Gastrocnemius medialis (tissue), 4 donors: ENCODE results near the gene GRM5.

Source experiments
- POLR2A ChIP-seq, 2 donors: fragments of 450-650 bp; IDR thresholded peaks; one replicate each; pipeline ENCODE4 v1.6.1; 2017; ENCODE audit warnings: antibody characterized with exemption in 2 of 2, mild to moderate bottlenecking in 2 of 2, moderate library complexity in 2 of 2
- TF ChIP-seq, protein P1 (sequence below), 5 experiments: fragments of 450-650 bp in 3 of 5; fragments of 200-600 bp in 2 of 5; sonication (generic) in 2 of 5; IDR thresholded peaks in 4 of 5; conservative IDR thresholded peaks in 1 of 5; 1 replicate in 4 of 5; 2 replicates in 1 of 5; pipeline ENCODE4 v1.5.1; 2016 to 2019; ENCODE audit warnings: antibody characterized with exemption in 5 of 5, mild to moderate bottlenecking in 3 of 5, moderate library complexity in 3 of 5

DNA sequence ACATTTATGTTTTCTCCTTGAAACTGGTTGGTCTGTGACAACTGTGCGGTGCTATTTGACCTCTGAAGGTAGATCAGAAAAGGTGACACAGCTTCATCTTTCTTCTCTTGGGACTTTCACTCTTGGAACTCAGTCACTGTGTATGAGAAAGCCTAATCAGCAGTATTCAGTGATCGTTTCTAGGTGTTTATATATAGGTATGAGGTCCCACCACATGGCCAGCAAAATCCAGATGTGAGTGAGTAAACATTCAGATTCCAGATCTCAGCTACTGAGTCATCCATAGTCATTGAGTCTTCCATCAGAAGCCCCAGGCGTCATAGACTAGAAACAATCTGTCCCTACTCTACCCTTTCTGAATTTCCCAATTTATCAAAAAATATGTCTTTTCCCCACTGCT lies 610.9 kb downstream of the GRM5 start:
- TF ChIP-seq, protein P1, sequence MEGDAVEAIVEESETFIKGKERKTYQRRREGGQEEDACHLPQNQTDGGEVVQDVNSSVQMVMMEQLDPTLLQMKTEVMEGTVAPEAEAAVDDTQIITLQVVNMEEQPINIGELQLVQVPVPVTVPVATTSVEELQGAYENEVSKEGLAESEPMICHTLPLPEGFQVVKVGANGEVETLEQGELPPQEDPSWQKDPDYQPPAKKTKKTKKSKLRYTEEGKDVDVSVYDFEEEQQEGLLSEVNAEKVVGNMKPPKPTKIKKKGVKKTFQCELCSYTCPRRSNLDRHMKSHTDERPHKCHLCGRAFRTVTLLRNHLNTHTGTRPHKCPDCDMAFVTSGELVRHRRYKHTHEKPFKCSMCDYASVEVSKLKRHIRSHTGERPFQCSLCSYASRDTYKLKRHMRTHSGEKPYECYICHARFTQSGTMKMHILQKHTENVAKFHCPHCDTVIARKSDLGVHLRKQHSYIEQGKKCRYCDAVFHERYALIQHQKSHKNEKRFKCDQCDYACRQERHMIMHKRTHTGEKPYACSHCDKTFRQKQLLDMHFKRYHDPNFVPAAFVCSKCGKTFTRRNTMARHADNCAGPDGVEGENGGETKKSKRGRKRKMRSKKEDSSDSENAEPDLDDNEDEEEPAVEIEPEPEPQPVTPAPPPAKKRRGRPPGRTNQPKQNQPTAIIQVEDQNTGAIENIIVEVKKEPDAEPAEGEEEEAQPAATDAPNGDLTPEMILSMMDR (IDR thresholded peaks at IDR 0.05 in 4 of 5, conservative IDR thresholded peaks at IDR 0.05 in 1 of 5): no peak
- no peak for TF ChIP-seq POLR2A (IDR thresholded peaks at IDR 0.05)
